Stomach (tissue), 9 donors: ENCODE data around the gene DNAI4. TPM values are rescaled to one million over a fixed set of nuclear protein-coding genes. Genes with fewer than 3 reads are reported as not detected.

Source experiments
- DNase-seq, 2 donors: peaks; one replicate each; pipeline versions ENCODE4 v3.0.0 to v3.0.0-alpha.2; 2013 to 2019
- H3K27ac ChIP-seq, 5 donors: fragments of 200-600 bp in 4 of 5; sonication (generic) in 4 of 5; one replicate each; pipeline ENCODE4 v1.5.1; 2013 to 2019; ENCODE audit warnings: mild to moderate bottlenecking in 1 of 5, moderate library complexity in 1 of 5
- H3K27me3 ChIP-seq, 3 donors: fragments of 200-600 bp; sonication (generic); one replicate each; pipeline ENCODE4 v1.5.1; 2017 to 2019; ENCODE audit warnings: mixed run types in 1 of 3
- H3K36me3 ChIP-seq, 4 donors: fragments of 200-600 bp; sonication (generic); 1 replicate in 3 of 4; 2 replicates in 1 of 4; pipeline ENCODE4 v1.5.1; 2016 to 2019
- H3K4me1 ChIP-seq, 4 donors: fragments of 200-600 bp; sonication (generic); one replicate each; pipeline ENCODE4 v1.5.1; 2016 to 2019
- H3K4me3 ChIP-seq, 4 donors: fragments of 200-600 bp; sonication (generic) in 3 of 4; one replicate each; pipeline ENCODE4 v1.5.1; 2016 to 2019; ENCODE audit warnings: mild to moderate bottlenecking in 1 of 4
- H3K9me3 ChIP-seq, 4 donors: fragments of 200-600 bp; sonication (generic); one replicate each; pipeline ENCODE4 v1.5.1; 2016 to 2019
- EP300 ChIP-seq: sonication (generic); formaldehyde crosslinking; IDR thresholded peaks from one replicate; pipeline ENCODE4 v1.6.1; 2017; ENCODE audit warnings: antibody characterized with exemption
- POLR2A ChIP-seq, 4 donors: fragments of 450-650 bp; IDR thresholded peaks; one replicate each; pipeline ENCODE4 v1.6.1; 2016; ENCODE audit warnings: antibody characterized with exemption in 4 of 4, control low read depth in 2 of 4, mild to moderate bottlenecking in 1 of 4, moderate library complexity in 1 of 4
- POLR2AphosphoS5 ChIP-seq, 3 donors: sonication (generic); formaldehyde crosslinking; IDR thresholded peaks; one replicate each; pipeline ENCODE4 v1.6.1; 2016; ENCODE audit warnings: antibody characterized with exemption in 3 of 3
- WGBS, 5 donors: extraction: QIAGEN DNeasy Blood & Tissue Kit in 3 of 5; methylation state at CpG; one replicate each; pipeline versions ENCODE4 v1.1.5 to v1.1.7; 2013 to 2018; 5-methylcytosine and 5-hydroxymethylcytosine counted together
- intact Hi-C: fragments of 100-400 bp; cut with DNase I; formaldehyde crosslinking; loops from one replicate; pipeline ENCODE4 v1.15.1; 2023; ENCODE audit warnings: low total_unique reads
- polyA plus RNA-seq, 3 donors: library from polyadenylated mRNA; stranded (reverse); fragments of 200-250 nt; gene quantifications; one replicate each; pipeline ENCODE4 v1.2.3, GENCODE V29; 2013
- total RNA-seq, 5 donors: library from RNA; depleted of rRNA; stranded (reverse); fragments of >200 nt; gene quantifications; one replicate each; pipeline versions ENCODE4 v1.1.0 to v1.2.3, GENCODE V29; 2014 to 2016
- TF ChIP-seq, protein P1 (sequence below), 7 experiments: fragments of 450-650 bp in 4 of 7; fragments of 200-600 bp in 3 of 7; sonication (generic) in 3 of 7; IDR thresholded peaks; one replicate each; pipeline ENCODE4 v1.5.1; 2016 to 2019; ENCODE audit warnings: antibody characterized with exemption in 7 of 7, control low read depth in 2 of 7, mild to moderate bottlenecking in 1 of 7
- donor health status: healthy with polysubstance abuse.
- donor health status: Bipolar disorder and iron deficiency.
- donor health status: healthy.

Gene DNAI4
- total and polyA plus RNA-seq, 8 donors = 0.44 to 9.5 (median 6.2) TPM; not detected in 1

DNA sequence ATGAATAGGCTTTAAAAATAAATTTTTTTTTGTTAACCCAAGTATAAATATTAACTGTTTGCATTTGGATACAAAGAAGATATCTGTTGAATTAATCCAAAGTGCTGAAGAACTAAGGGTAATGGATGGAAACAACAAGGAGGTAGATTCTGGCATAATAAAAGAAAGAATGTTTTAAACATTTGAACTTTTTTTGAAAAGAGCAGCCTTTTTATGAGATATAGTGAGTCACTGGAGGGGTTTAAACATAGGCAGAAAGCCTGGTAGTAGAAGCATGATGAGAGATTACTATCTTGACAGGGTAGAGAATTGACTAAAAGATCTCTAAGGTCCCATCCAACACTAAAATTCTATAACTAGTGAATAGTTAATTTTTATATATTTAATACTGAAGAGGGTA, 2.9 kb upstream of the DNAI4 start:
- H3K36me3 ChIP-seq = no peaks in the 10 kb centered on the region
- intact Hi-C loops = no loop called here
- H3K4me3 ChIP-seq = no peak overlapping the region
- no peak overlapping the region for H3K27ac ChIP-seq
- H3K27me3 ChIP-seq = no peaks in the 10 kb centered on the region
- no peaks in the 10 kb centered on the region for H3K9me3 ChIP-seq
- no peak for DNase-seq
- TF ChIP-seq, protein P1, sequence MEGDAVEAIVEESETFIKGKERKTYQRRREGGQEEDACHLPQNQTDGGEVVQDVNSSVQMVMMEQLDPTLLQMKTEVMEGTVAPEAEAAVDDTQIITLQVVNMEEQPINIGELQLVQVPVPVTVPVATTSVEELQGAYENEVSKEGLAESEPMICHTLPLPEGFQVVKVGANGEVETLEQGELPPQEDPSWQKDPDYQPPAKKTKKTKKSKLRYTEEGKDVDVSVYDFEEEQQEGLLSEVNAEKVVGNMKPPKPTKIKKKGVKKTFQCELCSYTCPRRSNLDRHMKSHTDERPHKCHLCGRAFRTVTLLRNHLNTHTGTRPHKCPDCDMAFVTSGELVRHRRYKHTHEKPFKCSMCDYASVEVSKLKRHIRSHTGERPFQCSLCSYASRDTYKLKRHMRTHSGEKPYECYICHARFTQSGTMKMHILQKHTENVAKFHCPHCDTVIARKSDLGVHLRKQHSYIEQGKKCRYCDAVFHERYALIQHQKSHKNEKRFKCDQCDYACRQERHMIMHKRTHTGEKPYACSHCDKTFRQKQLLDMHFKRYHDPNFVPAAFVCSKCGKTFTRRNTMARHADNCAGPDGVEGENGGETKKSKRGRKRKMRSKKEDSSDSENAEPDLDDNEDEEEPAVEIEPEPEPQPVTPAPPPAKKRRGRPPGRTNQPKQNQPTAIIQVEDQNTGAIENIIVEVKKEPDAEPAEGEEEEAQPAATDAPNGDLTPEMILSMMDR (IDR thresholded peaks at IDR 0.05) = no peak
- TF ChIP-seq POLR2A (IDR thresholded peaks at IDR 0.05) = no peak
- TF ChIP-seq POLR2AphosphoS5 (IDR thresholded peaks at IDR 0.05) = no peak
- TF ChIP-seq EP300 = no peak
- H3K4me1 ChIP-seq = peaks cover 24 to 62% (median 43%) of the 10 kb centered on the region in 4 donors

DNA sequence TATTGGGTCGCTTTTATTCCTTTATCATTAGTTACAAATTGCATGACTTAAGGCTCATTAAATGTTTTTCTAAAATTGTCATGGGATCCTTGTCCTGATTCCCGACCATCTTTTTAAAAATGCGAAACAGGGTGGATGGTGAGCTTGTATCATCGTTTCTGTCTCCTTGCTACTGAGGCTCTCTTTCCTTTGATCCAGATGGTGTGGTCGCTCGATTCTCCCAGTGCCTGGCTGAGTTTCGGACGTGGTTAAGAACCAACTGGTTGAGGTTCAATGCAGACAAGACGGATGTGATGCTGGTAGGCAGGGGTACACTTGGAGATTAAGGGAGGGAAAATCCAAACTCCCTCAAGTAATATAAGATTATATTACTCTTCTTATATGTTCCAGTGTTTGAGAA, 1.3 kb upstream of the DNAI4 start:
- intact Hi-C loops = no loop called here
- H3K36me3 ChIP-seq = no peaks in the 10 kb centered on the region
- H3K4me1 ChIP-seq = peaks cover 21 to 55% (median 36%) of the 10 kb centered on the region in 4 donors
- DNase-seq = no peak
- H3K9me3 ChIP-seq = no peaks in the 10 kb centered on the region
- H3K4me3 ChIP-seq = peak overlapping the region; percentile 81 to 91 (median 82)
- 32 to 42% (median 36%) methylated on average over 9 of the region's 9 CpGs for WGBS, 5 donors
- TF ChIP-seq, protein P1 (IDR thresholded peaks at IDR 0.05) = no peak
- TF ChIP-seq POLR2AphosphoS5 (IDR thresholded peaks at IDR 0.05) = no peak
- no peak for TF ChIP-seq EP300
- TF ChIP-seq POLR2A (IDR thresholded peaks at IDR 0.05) = no peak
- H3K27ac ChIP-seq = peak overlapping the region; percentile 89 to 97 (median 94)
- no peaks in the 10 kb centered on the region for H3K27me3 ChIP-seq

DNA sequence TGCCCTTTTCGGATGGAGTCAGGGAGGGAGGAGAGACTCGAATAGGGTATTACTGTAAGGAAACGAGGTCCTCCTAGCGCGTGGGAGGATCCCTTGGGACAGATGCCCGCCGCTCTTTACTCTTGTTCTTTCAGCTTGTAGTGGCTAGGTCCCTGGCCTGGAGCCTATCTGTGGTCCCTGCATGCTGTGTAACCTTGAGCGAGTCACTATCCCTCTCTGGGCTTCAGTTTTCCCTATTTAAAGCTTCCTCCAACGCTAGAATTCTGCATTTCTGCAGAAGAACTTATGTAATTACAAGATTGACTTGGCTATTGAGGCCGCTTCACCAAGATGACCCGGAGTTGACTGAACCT, 878 bp upstream of the DNAI4 start:
- no peak for TF ChIP-seq POLR2AphosphoS5 (IDR thresholded peaks at IDR 0.05)
- TF ChIP-seq, protein P1 (IDR thresholded peaks at IDR 0.05) = peak in 1 of 7 experiments; percentile 16
- peaks cover 0 to under 1% (median 0%) of the 10 kb centered on the region in 4 donors for H3K36me3 ChIP-seq
- 4 to 7% (median 6%) methylated on average over 9 to 11 of the region's 11 CpGs for WGBS, 5 donors
- intact Hi-C loops = no loop called here
- H3K27ac ChIP-seq = peak overlapping the region; percentile 89 to 97 (median 94)
- H3K9me3 ChIP-seq = no peaks in the 10 kb centered on the region
- H3K4me1 ChIP-seq = peaks cover 21 to 55% (median 36%) of the 10 kb centered on the region in 4 donors
- no peaks in the 10 kb centered on the region for H3K27me3 ChIP-seq
- no peak for DNase-seq
- H3K4me3 ChIP-seq = peak overlapping the region; percentile 81 to 91 (median 82)

DNA sequence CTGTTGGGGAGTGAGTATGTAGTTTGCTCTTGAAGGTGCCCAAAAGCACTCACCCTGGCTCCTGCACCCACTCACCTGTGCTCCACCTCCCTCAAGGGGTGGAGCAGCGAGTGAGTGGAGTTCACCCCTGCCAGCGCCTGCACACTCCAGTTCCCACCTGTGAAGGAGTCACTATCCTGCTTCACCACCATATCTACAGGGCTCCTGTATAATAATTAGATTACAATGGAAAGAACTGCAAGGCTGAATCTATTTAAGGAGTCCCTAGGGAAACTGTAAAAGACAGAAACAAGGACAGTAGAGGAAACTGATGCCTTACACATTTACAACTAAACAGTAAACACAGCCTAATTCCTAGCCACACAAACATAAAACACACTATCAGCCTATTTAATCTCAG, 4.1 kb downstream of the DNAI4 start:
- TF ChIP-seq EP300 (no peak), POLR2A (IDR thresholded peaks at IDR 0.05) (no peak), POLR2AphosphoS5 (IDR thresholded peaks at IDR 0.05) (no peak)
- TF ChIP-seq, protein P1 (IDR thresholded peaks at IDR 0.05) = no peak
- intact Hi-C loops = no loop called here
- no peak overlapping the region for H3K4me3 ChIP-seq
- 92 to 100% (median 98%) methylated on average over 2 of the region's 2 CpGs for WGBS, 5 donors
- no peaks in the 10 kb centered on the region for H3K27me3 ChIP-seq
- peaks cover 0 to 8% (median 0%) of the 10 kb centered on the region in 4 donors for H3K36me3 ChIP-seq
- peaks cover under 1 to 26% (median 16%) of the 10 kb centered on the region in 4 donors for H3K4me1 ChIP-seq
- no peaks in the 10 kb centered on the region for H3K9me3 ChIP-seq
- no peak overlapping the region for H3K27ac ChIP-seq
- no peak for DNase-seq
